H1 (cell line): ENCODE results near the gene HACE1. TPM values are rescaled to one million over a fixed set of nuclear protein-coding genes. Genes with fewer than 3 reads are reported as not detected.

Source experiments
- CTCF ChIA-PET: fragments of 300-600 bp; sonication (Branson Sonifier 250); formaldehyde crosslinking; loops from one replicate; lab custom pipeline; 2021; ENCODE audit not compliant: partially characterized antibody; lab: Charles Lee
- POLR2A ChIA-PET: fragments of 300-600 bp; sonication (Branson Sonifier 250); formaldehyde crosslinking; loops from one replicate; lab custom pipeline; 2021; ENCODE audit warnings: inconsistent platforms; ENCODE audit not compliant: partially characterized antibody; lab: Charles Lee
- DNase-seq, 2 experiments: peaks; one replicate each; pipeline versions ENCODE4 v3.0.0 to v3.0.0-alpha.2; 2010 to 2022; ENCODE audit warnings: low spot score in 2 of 2, low read depth in 1 of 2, mixed read lengths in 1 of 2
- FAIRE-seq: peaks from 2 replicates; lab custom pipeline; 2011; peaks lifted over from hg19 to GRCh38; lab: Jason Lieb, UNC
- H2AFZ ChIP-seq: 2 replicates; pipeline ENCODE4 v1.8.1; 2012; ENCODE audit warnings: low read length, inconsistent platforms
- H2AK5ac ChIP-seq: 2 replicates; pipeline ENCODE4 v1.6.1; 2013; ENCODE audit warnings: low read depth, low read length
- H2BK120ac ChIP-seq: replicated peaks from 2 replicates; pipeline ENCODE3; 2013; ENCODE audit warnings: low read depth, low read length, inconsistent platforms
- H2BK12ac ChIP-seq: 2 replicates; pipeline ENCODE4 v1.6.1; 2013; ENCODE audit warnings: low read depth, low read length
- H2BK15ac ChIP-seq: 2 replicates; pipeline ENCODE4 v1.6.1; 2013; ENCODE audit warnings: low read length
- H2BK20ac ChIP-seq: 2 replicates; pipeline ENCODE4 v1.6.1; 2013; ENCODE audit warnings: low read length
- H2BK5ac ChIP-seq: 2 replicates; pipeline ENCODE4 v1.6.1; 2013; ENCODE audit warnings: low read depth, low read length
- H3K14ac ChIP-seq: 2 replicates; pipeline ENCODE4 v1.6.1; 2013; ENCODE audit warnings: inconsistent platforms; ENCODE audit not compliant: insufficient read length
- H3K18ac ChIP-seq: 2 replicates; pipeline ENCODE4 v1.6.1; 2013; ENCODE audit warnings: low read length; ENCODE audit errors: extremely low read depth
- H3K23ac ChIP-seq: 2 replicates; pipeline ENCODE4 v1.6.1; 2013; ENCODE audit warnings: inconsistent platforms; ENCODE audit not compliant: insufficient read length
- H3K23me2 ChIP-seq: 2 replicates; pipeline ENCODE4 v1.6.1; 2013; ENCODE audit warnings: low read depth, low read length
- H3K27ac ChIP-seq: 2 replicates; pipeline ENCODE4 v1.6.1; 2011; ENCODE audit warnings: low read depth, low read length, inconsistent platforms
- H3K27me3 ChIP-seq, 4 experiments: replicated peaks in 1 of 4; 1 replicate in 1 of 4; 2 replicates in 3 of 4; pipeline versions ENCODE4 v1.6.1 to v1.8.1; 2011 to 2013; ENCODE audit warnings: low read length in 3 of 4, mild to moderate bottlenecking in 3 of 4, inconsistent platforms in 2 of 4, mixed read lengths in 2 of 4, moderate library complexity in 1 of 4; ENCODE audit not compliant: control insufficient read depth in 3 of 4, insufficient read depth in 3 of 4; ENCODE audit errors: extremely low read depth in 1 of 4
- H3K36me3 ChIP-seq, 4 experiments: 2 replicates each; pipeline versions ENCODE4 v1.6.1 to v1.8.1; 2011 to 2013; ENCODE audit warnings: mild to moderate bottlenecking in 4 of 4, low read length in 3 of 4, moderate library complexity in 2 of 4, control low read depth in 1 of 4, inconsistent platforms in 1 of 4; ENCODE audit not compliant: insufficient read depth in 4 of 4, control insufficient read depth in 2 of 4
- H3K4ac ChIP-seq: replicated peaks from 2 replicates; pipeline ENCODE3; 2013; ENCODE audit warnings: low read length, low read depth, mixed read lengths, inconsistent platforms; ENCODE audit not compliant: insufficient read length
- H3K4me1 ChIP-seq, 4 experiments: replicated peaks in 1 of 4; 1 replicate in 1 of 4; 2 replicates in 3 of 4; pipeline versions ENCODE4 v1.6.1 to v1.8.1; 2011 to 2013; ENCODE audit warnings: low read length in 3 of 4, inconsistent platforms in 2 of 4, mixed read lengths in 1 of 4; ENCODE audit not compliant: insufficient read depth in 4 of 4, control insufficient read depth in 3 of 4
- H3K4me2 ChIP-seq, 2 experiments: 2 replicates each; pipeline versions ENCODE4 v1.6.1 to v1.8.1; 2011 to 2013; ENCODE audit warnings: low read depth in 2 of 2, low read length in 2 of 2, control low read depth in 1 of 2, inconsistent platforms in 1 of 2, mild to moderate bottlenecking in 1 of 2; ENCODE audit not compliant: insufficient read depth in 1 of 2
- H3K4me3 ChIP-seq, 4 experiments: fragments of 200-600, 300-600 bp in 1 of 4; sonication (generic), shearing (Covaris generic), sonication (Bioruptor Twin) in 1 of 4; 2 replicates each; pipeline versions ENCODE4 v1.5.1 to v1.8.1; 2011 to 2016; ENCODE audit warnings: low read length in 4 of 4, low read depth in 3 of 4, control low read depth in 2 of 4, inconsistent platforms in 2 of 4, mild to moderate bottlenecking in 2 of 4, mixed read lengths in 1 of 4, moderate library complexity in 1 of 4; ENCODE audit not compliant: insufficient read depth in 2 of 4; ENCODE audit errors: extremely low read depth in 1 of 4
- H3K56ac ChIP-seq: replicated peaks from 2 replicates; pipeline ENCODE3; 2013; ENCODE audit warnings: low read depth, mild to moderate bottlenecking, mixed read lengths, low read length, inconsistent platforms; ENCODE audit not compliant: insufficient read length
- H3K79me1 ChIP-seq: 2 replicates; pipeline ENCODE4 v1.6.1; 2013; ENCODE audit warnings: low read depth, low read length, control low read depth
- H3K79me2 ChIP-seq, 2 experiments: 2 replicates each; pipeline versions ENCODE4 v1.6.1 to v1.8.1; 2012 to 2013; ENCODE audit warnings: low read length in 2 of 2, mild to moderate bottlenecking in 2 of 2, inconsistent platforms in 1 of 2; ENCODE audit not compliant: insufficient read depth in 2 of 2, control insufficient read depth in 1 of 2
- H3K9ac ChIP-seq, 4 experiments: replicated peaks in 1 of 4; 1 replicate in 1 of 4; 2 replicates in 3 of 4; pipeline versions ENCODE4 v1.6.1 to v1.8.1; 2011 to 2013; ENCODE audit warnings: low read depth in 3 of 4, low read length in 3 of 4, control low read depth in 2 of 4, mild to moderate bottlenecking in 2 of 4, moderate library complexity in 2 of 4, inconsistent platforms in 1 of 4; ENCODE audit errors: extremely low read depth in 1 of 4
- H3K9me3 ChIP-seq, 2 experiments: 2 replicates each; pipeline versions ENCODE4 v1.6.1 to v1.8.1; 2012 to 2013; ENCODE audit warnings: mild to moderate bottlenecking in 2 of 2, moderate library complexity in 2 of 2, control low read depth in 1 of 2, inconsistent platforms in 1 of 2, low read depth in 1 of 2, low read length in 1 of 2, mixed read lengths in 1 of 2; ENCODE audit not compliant: insufficient read depth in 2 of 2
- H4K20me1 ChIP-seq, 2 experiments: replicated peaks in 1 of 2; 2 replicates each; pipeline versions ENCODE3 to v1.8.1; 2011 to 2013; ENCODE audit warnings: inconsistent platforms in 2 of 2, low read length in 2 of 2, mild to moderate bottlenecking in 1 of 2; ENCODE audit not compliant: insufficient read depth in 2 of 2, control insufficient read depth in 1 of 2
- H4K5ac ChIP-seq: 2 replicates; pipeline ENCODE4 v1.6.1; 2013; ENCODE audit warnings: low read length, low read depth, mixed read lengths, inconsistent platforms; ENCODE audit not compliant: insufficient read length
- H4K8ac ChIP-seq: 2 replicates; pipeline ENCODE4 v1.8.0; 2013; ENCODE audit warnings: mild to moderate bottlenecking, moderate library complexity, low read length, inconsistent platforms; ENCODE audit not compliant: insufficient read depth; ENCODE audit errors: extremely low read depth
- H4K91ac ChIP-seq: replicated peaks from 2 replicates; pipeline ENCODE3; 2013; ENCODE audit warnings: low read length, mixed read lengths, inconsistent platforms; ENCODE audit not compliant: insufficient read length
- CHD2 ChIP-seq: IDR thresholded peaks from 2 replicates; pipeline ENCODE4 v1.6.1; 2012; ENCODE audit warnings: low read length, improper control_type of control experiment
- RBBP5 ChIP-seq: IDR thresholded peaks from 2 replicates; pipeline ENCODE4 v1.7.1; 2012; ENCODE audit warnings: low read depth, mild to moderate bottlenecking, inconsistent platforms, low read length, moderate library complexity, borderline replicate concordance
- TAF7 ChIP-seq: optimal IDR thresholded peaks from 2 replicates; pipeline ENCODE3; 2011; ENCODE audit warnings: low read depth, mild to moderate bottlenecking, inconsistent platforms, low read length, moderate library complexity, borderline replicate concordance
- TBP ChIP-seq: IDR thresholded peaks from 2 replicates; pipeline ENCODE4 v1.6.1; 2011; ENCODE audit warnings: low read depth, low read length, improper control_type of control experiment
- TCF12 ChIP-seq: IDR thresholded peaks from 2 replicates; pipeline ENCODE4 v1.6.1; 2011; ENCODE audit warnings: low read depth, mild to moderate bottlenecking, low read length
- WGBS, 2 experiments: shearing (Covaris generic) in 1 of 2; methylation state at CpG; one replicate each; pipeline versions ENCODE4 v1.1.6 to v1.1.7; 2013 to 2015; ENCODE audit warnings: low lambda C conversion rate in 2 of 2, mixed read lengths in 2 of 2, inconsistent platforms in 1 of 2, low coverage in 1 of 2, missing lambda C conversion rate in 1 of 2; ENCODE audit not compliant: insufficient replicate concordance in 2 of 2, insufficient coverage in 1 of 2, insufficient read length in 1 of 2; ENCODE audit errors: extremely low coverage in 1 of 2, missing lambda C conversion rate in 1 of 2; 5-methylcytosine and 5-hydroxymethylcytosine counted together
- polyA plus RNA-seq, 7 experiments: library from polyadenylated mRNA; depleted of rRNA in 3 of 7; stranded (reverse) in 5 of 7; unstranded in 2 of 7; fragments of >200 nt in 5 of 7; fragments of 200-250 nt in 2 of 7; gene quantifications; 1 replicate in 5 of 7; 2 replicates in 1 of 7; 4 replicates in 1 of 7; pipeline versions ENCODE4 v1.2.1 to v1.2.3, GENCODE V29; 2011 to 2013; ENCODE audit warnings: missing spikeins in 2 of 7, mixed read lengths in 2 of 7
- total RNA-seq: library from RNA; stranded (reverse); fragmentation: NEBNext Ultra II Directional; extraction: Animal tissue kit (Norgen Biotek cat#: 25700); gene quantifications from 2 replicates; pipeline ENCODE4 v1.2.1, GENCODE V29; 2021
- TF ChIP-seq, protein P1 (sequence below), 3 experiments: IDR thresholded peaks; 1 replicate in 2 of 3; 2 replicates in 1 of 3; pipeline versions ENCODE4 v1.5.1 to v1.6.1; 2011; ENCODE audit warnings: low read length in 3 of 3, mild to moderate bottlenecking in 3 of 3, inconsistent platforms in 2 of 3, low read depth in 1 of 3, moderate library complexity in 1 of 3; ENCODE audit not compliant: insufficient read depth in 1 of 3; ENCODE audit errors: control extremely low read depth in 1 of 3
- TF ChIP-seq, protein P2 (sequence below): IDR thresholded peaks from 2 replicates; pipeline ENCODE4 v1.6.1; 2012; ENCODE audit warnings: inconsistent platforms

HACE1 gene
- total and polyA plus RNA-seq, 2 of the 8 experiments (the other 6 are each of a cell fraction or from before 2014, with no cell fraction given): 7.1 to 21.3 TPM

DNA sequence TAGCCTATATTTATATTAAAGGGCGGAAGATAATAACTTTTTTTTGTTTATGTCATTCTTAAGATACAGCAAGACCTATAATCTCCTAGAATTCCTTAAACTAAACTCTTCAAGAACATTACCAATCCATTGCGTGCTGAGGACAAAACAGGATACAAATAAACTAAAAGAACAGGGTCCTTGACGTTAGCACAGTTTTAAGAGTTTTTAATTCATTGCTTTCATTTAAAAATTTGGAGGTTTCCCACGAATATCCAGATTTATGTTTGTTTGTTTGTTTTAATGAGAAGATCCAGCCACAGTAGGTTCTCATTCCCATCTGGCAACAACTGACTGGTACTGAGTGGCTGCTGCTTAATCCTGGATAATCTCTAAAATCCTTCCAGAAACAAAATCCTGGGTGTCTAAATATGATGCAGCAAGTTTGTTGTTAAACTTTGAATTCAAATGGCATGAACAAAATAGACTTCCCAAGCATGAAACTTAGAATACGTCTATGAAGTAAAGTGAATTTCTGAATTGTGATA is 153.7 kb downstream of the HACE1 start:
- Histone ChIP-seq H3K79me1 (no peaks in the 10 kb centered on the region), H2BK20ac (no peak overlapping the region), H2AK5ac (no peak overlapping the region), H3K14ac (no peak overlapping the region), H3K18ac (no peak overlapping the region), H3K56ac (no peak overlapping the region), H4K5ac (no peak overlapping the region), H3K36me3 (no peaks in the 10 kb centered on the region), H3K4me1 (peaks cover 0 to 2% (median under 1%) of the 10 kb centered on the region in 4 experiments; a peak in 1 of 7 replicates), H2BK120ac (no peak overlapping the region), H4K8ac (no peak overlapping the region), H3K79me2 (no peaks in the 10 kb centered on the region), H4K91ac (no peak overlapping the region), H3K27me3 (no peaks in the 10 kb centered on the region), H3K23ac (no peak overlapping the region), H3K9ac (no peak overlapping the region), H3K4ac (no peak overlapping the region), H3K27ac (no peak overlapping the region), H2BK12ac (no peak overlapping the region), H2BK5ac (no peak overlapping the region), H4K20me1 (no peaks in the 10 kb centered on the region), H3K4me2 (no peak overlapping the region), H2BK15ac (no peak overlapping the region), H3K23me2 (no peaks in the 10 kb centered on the region), H2AFZ (no peak overlapping the region), H3K9me3 (no peaks in the 10 kb centered on the region; a peak in 1 of 4 replicates), H3K4me3 (no peak overlapping the region)
- ChIA-PET POLR2A (no interaction called here), CTCF (interaction anchor here (0.7 to 1.0 kb wide), 2 partner anchors 23 to 53 kb away, joined by 3 read pairs; no protein-coding TSS in a partner anchor)
- WGBS, 2 experiments: 76% methylated on average over 5 of the region's 5 CpGs; no CpG with 5 or more reads in 1 of the 2 experiments
- FAIRE-seq (no peak), DNase-seq (no peak)
- TF ChIP-seq, protein P1, sequence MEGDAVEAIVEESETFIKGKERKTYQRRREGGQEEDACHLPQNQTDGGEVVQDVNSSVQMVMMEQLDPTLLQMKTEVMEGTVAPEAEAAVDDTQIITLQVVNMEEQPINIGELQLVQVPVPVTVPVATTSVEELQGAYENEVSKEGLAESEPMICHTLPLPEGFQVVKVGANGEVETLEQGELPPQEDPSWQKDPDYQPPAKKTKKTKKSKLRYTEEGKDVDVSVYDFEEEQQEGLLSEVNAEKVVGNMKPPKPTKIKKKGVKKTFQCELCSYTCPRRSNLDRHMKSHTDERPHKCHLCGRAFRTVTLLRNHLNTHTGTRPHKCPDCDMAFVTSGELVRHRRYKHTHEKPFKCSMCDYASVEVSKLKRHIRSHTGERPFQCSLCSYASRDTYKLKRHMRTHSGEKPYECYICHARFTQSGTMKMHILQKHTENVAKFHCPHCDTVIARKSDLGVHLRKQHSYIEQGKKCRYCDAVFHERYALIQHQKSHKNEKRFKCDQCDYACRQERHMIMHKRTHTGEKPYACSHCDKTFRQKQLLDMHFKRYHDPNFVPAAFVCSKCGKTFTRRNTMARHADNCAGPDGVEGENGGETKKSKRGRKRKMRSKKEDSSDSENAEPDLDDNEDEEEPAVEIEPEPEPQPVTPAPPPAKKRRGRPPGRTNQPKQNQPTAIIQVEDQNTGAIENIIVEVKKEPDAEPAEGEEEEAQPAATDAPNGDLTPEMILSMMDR (IDR thresholded peaks at IDR 0.05; ENCODE audit: control extremely low read depth in 1 of 3, insufficient read depth in 1 of 3, low read depth in 1 of 3, low read length in 3 of 3): no peak
- TF ChIP-seq RBBP5 (no peak), CHD2 (no peak), TBP (no peak), TCF12 (no peak), TAF7 (no peak)
- TF ChIP-seq, protein P2, sequence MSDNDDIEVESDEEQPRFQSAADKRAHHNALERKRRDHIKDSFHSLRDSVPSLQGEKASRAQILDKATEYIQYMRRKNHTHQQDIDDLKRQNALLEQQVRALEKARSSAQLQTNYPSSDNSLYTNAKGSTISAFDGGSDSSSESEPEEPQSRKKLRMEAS: no peak
